Suprapubic skin (tissue), 4 donors: ENCODE data around the gene BET1L. TPM values are rescaled to one million over a fixed set of nuclear protein-coding genes. Genes with fewer than 3 reads are reported as not detected.
A peak's percentile ranks its signal among the peaks of the same experiment; 100 is the strongest.

Experiments used
- DNase-seq, 2 donors: peaks; one replicate each; pipeline ENCODE4 v3.0.0-alpha.2; 2019; ENCODE audit warnings: low spot score in 2 of 2
- H3K27ac ChIP-seq: fragments of 200-600 bp; sonication (generic); one replicate; pipeline ENCODE4 v1.5.1; 2019
- H3K27me3 ChIP-seq: fragments of 200-600 bp; sonication (generic); one replicate; pipeline ENCODE4 v1.5.1; 2019
- H3K36me3 ChIP-seq: fragments of 200-600 bp; sonication (generic); one replicate; pipeline ENCODE4 v1.5.1; 2019
- H3K4me1 ChIP-seq: fragments of 200-600 bp; sonication (generic); one replicate; pipeline ENCODE4 v1.5.1; 2019
- H3K4me3 ChIP-seq: fragments of 200-600 bp; sonication (generic); one replicate; pipeline ENCODE4 v1.5.1; 2019; ENCODE audit warnings: mild to moderate bottlenecking
- H3K9me3 ChIP-seq: fragments of 200-600 bp; sonication (generic); one replicate; pipeline ENCODE4 v1.5.1; 2019
- EP300 ChIP-seq: sonication (generic); formaldehyde crosslinking; IDR thresholded peaks from one replicate; pipeline ENCODE4 v1.6.1; 2017; ENCODE audit warnings: antibody characterized with exemption
- POLR2A ChIP-seq, 2 donors: fragments of 450-650 bp; IDR thresholded peaks; one replicate each; pipeline ENCODE4 v1.6.1; 2017; ENCODE audit warnings: antibody characterized with exemption in 2 of 2, mild to moderate bottlenecking in 2 of 2, moderate library complexity in 2 of 2
- POLR2AphosphoS5 ChIP-seq, 3 donors: sonication (generic); formaldehyde crosslinking; IDR thresholded peaks; one replicate each; pipeline ENCODE4 v1.6.1; 2017; ENCODE audit warnings: antibody characterized with exemption in 3 of 3
- WGBS: methylation state at CpG from one replicate; pipeline ENCODE4 v1.1.5; 2018; 5-methylcytosine and 5-hydroxymethylcytosine counted together
- total RNA-seq, 4 donors: library from RNA; depleted of rRNA; stranded (reverse); fragments of >200 nt; gene quantifications; one replicate each; pipeline ENCODE4 v1.1.0, GENCODE V29; 2016
- TF ChIP-seq, protein P1 (sequence below), 2 donors: fragments of 200-600 bp in 1 of 2; fragments of 450-650 bp in 1 of 2; sonication (generic) in 1 of 2; IDR thresholded peaks; one replicate each; pipeline ENCODE4 v1.5.1; 2016 to 2019; ENCODE audit warnings: antibody characterized with exemption in 2 of 2, mild to moderate bottlenecking in 1 of 2, moderate library complexity in 1 of 2

The BET1L gene
- total RNA-seq, 4 donors from 2014 or later: 25.8 to 31.7 (median 27.9) TPM

DNA sequence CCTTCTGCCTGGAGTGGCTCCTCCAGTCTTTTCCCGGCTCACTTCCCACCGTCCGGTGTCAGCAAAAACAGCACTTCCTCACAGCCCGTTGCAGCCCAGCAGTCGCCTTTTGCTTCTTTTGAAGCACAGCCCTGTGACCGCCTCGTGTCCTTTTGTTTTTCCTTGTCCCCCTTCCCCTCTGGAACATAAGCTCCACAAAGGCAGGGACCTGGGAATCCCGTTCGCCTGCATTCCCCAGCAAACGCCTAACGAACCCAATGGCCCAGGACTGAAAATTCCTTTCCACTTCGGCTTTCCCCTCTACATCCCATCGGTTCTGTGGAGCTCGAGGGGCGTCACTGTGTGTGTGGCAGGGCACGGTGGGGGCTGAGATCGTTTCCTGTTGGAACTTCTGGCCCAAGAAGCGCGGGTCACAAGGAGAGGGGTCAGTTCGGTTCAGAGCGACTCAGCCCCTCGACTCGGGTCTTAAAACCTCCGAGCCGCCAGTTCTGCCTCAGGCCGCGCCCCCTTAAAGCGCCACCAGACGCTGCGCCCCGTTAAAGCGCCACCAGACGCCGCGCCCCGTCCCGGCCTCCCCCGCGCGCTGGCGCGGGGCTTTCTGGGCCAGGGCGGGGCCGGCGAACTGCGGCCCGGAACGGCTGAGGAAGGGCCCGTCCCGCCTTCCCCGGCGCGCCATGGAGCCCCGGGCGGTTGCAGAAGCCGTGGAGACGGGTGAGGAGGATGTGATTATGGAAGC lies 1.1 kb upstream of the BET1L start:
- peaks cover 63% of the 10 kb centered on the region for H3K36me3 ChIP-seq
- H3K27me3 ChIP-seq: no peaks in the 10 kb centered on the region
- peak overlapping the region; percentile 100 for H3K27ac ChIP-seq
- H3K4me1 ChIP-seq: peaks cover 56% of the 10 kb centered on the region
- TF ChIP-seq, protein P1, sequence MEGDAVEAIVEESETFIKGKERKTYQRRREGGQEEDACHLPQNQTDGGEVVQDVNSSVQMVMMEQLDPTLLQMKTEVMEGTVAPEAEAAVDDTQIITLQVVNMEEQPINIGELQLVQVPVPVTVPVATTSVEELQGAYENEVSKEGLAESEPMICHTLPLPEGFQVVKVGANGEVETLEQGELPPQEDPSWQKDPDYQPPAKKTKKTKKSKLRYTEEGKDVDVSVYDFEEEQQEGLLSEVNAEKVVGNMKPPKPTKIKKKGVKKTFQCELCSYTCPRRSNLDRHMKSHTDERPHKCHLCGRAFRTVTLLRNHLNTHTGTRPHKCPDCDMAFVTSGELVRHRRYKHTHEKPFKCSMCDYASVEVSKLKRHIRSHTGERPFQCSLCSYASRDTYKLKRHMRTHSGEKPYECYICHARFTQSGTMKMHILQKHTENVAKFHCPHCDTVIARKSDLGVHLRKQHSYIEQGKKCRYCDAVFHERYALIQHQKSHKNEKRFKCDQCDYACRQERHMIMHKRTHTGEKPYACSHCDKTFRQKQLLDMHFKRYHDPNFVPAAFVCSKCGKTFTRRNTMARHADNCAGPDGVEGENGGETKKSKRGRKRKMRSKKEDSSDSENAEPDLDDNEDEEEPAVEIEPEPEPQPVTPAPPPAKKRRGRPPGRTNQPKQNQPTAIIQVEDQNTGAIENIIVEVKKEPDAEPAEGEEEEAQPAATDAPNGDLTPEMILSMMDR (IDR thresholded peaks at IDR 0.05): no peak
- TF ChIP-seq POLR2AphosphoS5 (IDR thresholded peaks at IDR 0.05) (peak in 2 of 3 donors; percentile 6 to 7), POLR2A (IDR thresholded peaks at IDR 0.05) (peak; percentile 63 to 67), EP300 (no peak)
- no peaks in the 10 kb centered on the region for H3K9me3 ChIP-seq
- WGBS: under 1% methylated on average over 20 of the region's 57 CpGs
- peak overlapping the region; percentile 80 for H3K4me3 ChIP-seq
- peak; percentile 89 to 90 for DNase-seq

DNA sequence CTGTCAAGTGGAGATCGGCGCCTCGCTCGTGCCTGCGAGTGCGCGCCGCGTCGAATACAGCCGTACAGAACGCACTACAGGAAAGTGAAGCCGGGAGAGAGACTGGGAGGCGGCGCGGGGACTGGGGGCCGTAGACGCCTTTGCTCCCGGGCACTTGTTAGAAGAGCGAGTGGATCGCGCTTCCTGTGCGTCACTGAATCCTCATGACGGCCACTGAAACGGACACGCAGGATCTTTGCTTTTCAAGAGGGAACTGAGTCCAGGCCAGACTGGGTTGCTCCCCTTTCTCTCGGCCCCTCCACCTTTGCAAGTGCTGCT lies 623 bp upstream of the BET1L start:
- H3K27ac ChIP-seq: peak overlapping the region; percentile 100
- peaks cover 61% of the 10 kb centered on the region for H3K4me1 ChIP-seq
- DNase-seq: no peak
- 0% methylated on average over 17 of the region's 27 CpGs for WGBS
- TF ChIP-seq POLR2A (IDR thresholded peaks at IDR 0.05): peak in 1 of 2 donors; percentile 9
- TF ChIP-seq POLR2AphosphoS5 (IDR thresholded peaks at IDR 0.05): no peak
- TF ChIP-seq EP300: no peak
- TF ChIP-seq, protein P1 (IDR thresholded peaks at IDR 0.05): no peak
- H3K27me3 ChIP-seq: no peaks in the 10 kb centered on the region
- H3K36me3 ChIP-seq: peaks cover 63% of the 10 kb centered on the region
- peak overlapping the region; percentile 80 for H3K4me3 ChIP-seq
- no peaks in the 10 kb centered on the region for H3K9me3 ChIP-seq

DNA sequence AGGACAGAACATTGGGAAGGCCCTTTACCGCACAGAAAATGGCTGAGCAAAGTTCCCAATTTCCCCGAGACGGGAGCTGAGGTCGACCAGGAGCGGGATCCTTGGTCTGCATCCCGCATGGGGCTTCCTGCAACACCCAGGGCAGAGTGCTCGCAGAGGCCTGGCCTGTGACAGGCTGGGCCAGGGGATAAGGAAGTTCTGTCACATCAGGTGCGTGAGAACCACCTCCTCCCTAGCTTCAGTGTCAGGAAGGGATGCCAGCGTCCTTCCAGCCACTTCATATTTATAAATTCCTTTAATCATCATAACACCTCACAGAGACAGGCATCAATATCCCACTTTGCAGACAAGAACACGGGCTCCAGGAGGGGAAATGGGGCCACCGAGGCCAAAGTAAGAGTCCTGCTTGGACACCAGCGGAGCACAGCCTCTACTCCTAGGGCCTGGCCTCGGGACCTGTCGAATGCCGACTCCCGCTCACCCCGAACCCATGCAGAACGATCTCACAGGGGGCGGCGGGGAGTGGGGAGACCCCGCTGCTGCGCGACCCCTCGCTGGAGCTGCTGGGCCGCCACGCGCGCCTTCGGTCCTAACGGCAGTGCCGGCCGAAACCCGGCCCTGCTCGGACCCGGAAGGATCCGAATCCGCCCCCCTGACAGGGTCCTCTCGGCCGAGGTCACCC lies 532 bp downstream of the BET1L start:
- Histone ChIP-seq H3K9me3 (no peaks in the 10 kb centered on the region), H3K36me3 (peaks cover 53% of the 10 kb centered on the region), H3K4me1 (peaks cover 61% of the 10 kb centered on the region), H3K27ac (peak overlapping the region; percentile 100), H3K4me3 (peak overlapping the region; percentile 80), H3K27me3 (no peaks in the 10 kb centered on the region)
- 0% methylated on average over 11 of the region's 39 CpGs for WGBS
- DNase-seq: peak; percentile 80 to 81
- TF ChIP-seq POLR2A (IDR thresholded peaks at IDR 0.05) (no peak), POLR2AphosphoS5 (IDR thresholded peaks at IDR 0.05) (no peak), EP300 (no peak)
- TF ChIP-seq, protein P1 (IDR thresholded peaks at IDR 0.05): no peak

DNA sequence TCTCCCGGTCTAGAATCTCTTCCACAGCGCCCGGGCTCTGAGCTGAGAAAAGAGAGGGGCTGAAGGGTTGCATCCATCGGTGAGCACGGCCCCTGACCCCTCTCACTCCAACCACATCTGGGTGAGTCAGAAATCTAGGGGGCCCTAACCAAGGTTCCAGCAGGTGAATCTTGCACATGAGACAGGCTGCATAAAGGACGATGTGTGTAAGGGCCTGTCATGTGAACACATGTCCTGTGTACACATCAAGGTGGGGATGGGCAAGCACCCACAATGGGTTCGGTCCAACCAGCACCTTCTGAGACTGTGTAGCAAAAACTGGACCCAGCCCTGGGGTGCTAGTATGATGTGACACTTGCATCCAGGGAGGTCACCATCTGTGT lies 1.2 kb downstream of the BET1L start:
- no peak for TF ChIP-seq POLR2A (IDR thresholded peaks at IDR 0.05)
- no peak for TF ChIP-seq POLR2AphosphoS5 (IDR thresholded peaks at IDR 0.05)
- TF ChIP-seq, protein P1 (IDR thresholded peaks at IDR 0.05): no peak
- no peak for TF ChIP-seq EP300
- WGBS: 93% methylated on average over 6 of the region's 7 CpGs
- peak; percentile 57 to 73 for DNase-seq
- Histone ChIP-seq H3K36me3 (peaks cover 52% of the 10 kb centered on the region), H3K27ac (no peak overlapping the region), H3K9me3 (no peaks in the 10 kb centered on the region), H3K4me1 (peaks cover 59% of the 10 kb centered on the region), H3K27me3 (no peaks in the 10 kb centered on the region), H3K4me3 (peak overlapping the region; percentile 80)
